ENCODE results near the gene KRTAP19-3. TPM values are rescaled to one million over a fixed set of nuclear protein-coding genes. Genes with fewer than 3 reads are reported as not detected.
A peak's percentile ranks its signal among the peaks of the same experiment; 100 is the strongest.
"Not testable (repeated sequence)": the region's sequence is repeated elsewhere in the genome, so short reads cannot be mapped to it uniquely, and the experiment has no call there.

The KRTAP19-3 gene
- total RNA-seq: not detected

DNA sequence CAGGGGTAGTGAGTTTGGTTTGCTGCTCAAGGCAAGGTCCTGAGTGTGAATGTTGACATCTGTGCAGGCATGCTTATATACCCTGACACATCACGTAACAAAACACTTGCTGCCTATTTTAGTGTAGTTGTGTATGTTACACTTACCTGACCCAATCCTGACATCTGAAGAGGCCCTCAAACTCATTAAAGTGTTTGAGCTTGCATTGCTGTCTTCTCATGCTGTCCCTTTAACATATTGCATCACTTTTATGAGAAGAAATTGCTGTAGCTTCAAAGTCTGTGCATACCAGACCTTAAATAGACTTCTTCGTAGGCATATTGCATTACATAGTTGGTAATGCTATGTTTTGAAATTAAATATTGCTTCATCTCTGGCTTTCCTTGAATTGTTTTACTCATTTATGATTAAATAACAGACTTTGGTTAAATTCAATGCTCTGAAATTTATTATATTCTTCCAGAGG, at the start of gene KRTAP19-3:
KRTAP19-3 (minus strand) TSS at position 51 of the 466 bp plus-strand sequence. CDS start 56 bp downstream, outside the sequence.
- Mint-ChIP-seq H3K27me3 (peaks cover 2% of the 10 kb centered on the region), H3K4me1 (no peaks in the 10 kb centered on the region), H3K27ac (no peak within 1 kb of the TSS), H3K4me3 (no peak within 1 kb of the TSS), H3K36me3 (ENCODE audit: low read depth) (no peaks in the 10 kb centered on the region), H3K9me3 (ENCODE audit: low read depth) (no peaks in the 10 kb centered on the region)
- intact Hi-C loops (cut with DNase I, micrococcal nuclease): no loop called here
- POLR2A ChIA-PET: no interaction called here
- DNase-seq (no peak), ATAC-seq (no peak)
- CTCF ChIA-PET: interaction anchor here (1.1 kb wide), 1 partner anchor 14 kb away, joined by 3 read pairs; no protein-coding TSS in a partner anchor

DNA sequence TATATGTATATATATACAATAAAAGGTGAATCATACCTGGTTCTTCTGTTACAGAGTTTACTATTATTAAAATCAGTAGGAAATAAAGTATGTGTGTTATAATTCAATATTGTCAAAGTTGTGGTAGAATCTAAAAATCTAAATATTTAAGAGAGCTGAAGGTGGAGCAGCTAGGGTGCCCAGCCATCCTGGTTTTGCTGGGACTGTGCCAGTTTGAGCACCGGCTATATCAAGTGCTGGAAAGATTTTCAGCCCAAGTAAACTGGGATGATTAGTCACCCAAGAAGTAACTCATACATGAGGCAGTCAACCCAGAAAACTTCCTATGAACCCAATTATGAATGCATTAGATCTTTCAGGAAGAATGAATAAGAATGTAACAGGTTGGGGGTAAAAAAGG, 27.1 kb upstream of the KRTAP19-3 start:
- intact Hi-C loops (cut with DNase I, micrococcal nuclease): no loop called here
- DNase-seq: no peak
- ChIA-PET POLR2A (no interaction called here), CTCF (no interaction called here)
- H3K4me1 Mint-ChIP-seq: no peaks in the 10 kb centered on the region
- H3K27ac Mint-ChIP-seq: no peak overlapping the region
- no peak for ATAC-seq
- no peak overlapping the region for H3K4me3 Mint-ChIP-seq
- H3K36me3 Mint-ChIP-seq (ENCODE audit: low read depth): no peaks in the 10 kb centered on the region
- H3K27me3 Mint-ChIP-seq: peaks cover 1% of the 10 kb centered on the region
- H3K9me3 Mint-ChIP-seq (ENCODE audit: low read depth): no peaks in the 10 kb centered on the region

DNA sequence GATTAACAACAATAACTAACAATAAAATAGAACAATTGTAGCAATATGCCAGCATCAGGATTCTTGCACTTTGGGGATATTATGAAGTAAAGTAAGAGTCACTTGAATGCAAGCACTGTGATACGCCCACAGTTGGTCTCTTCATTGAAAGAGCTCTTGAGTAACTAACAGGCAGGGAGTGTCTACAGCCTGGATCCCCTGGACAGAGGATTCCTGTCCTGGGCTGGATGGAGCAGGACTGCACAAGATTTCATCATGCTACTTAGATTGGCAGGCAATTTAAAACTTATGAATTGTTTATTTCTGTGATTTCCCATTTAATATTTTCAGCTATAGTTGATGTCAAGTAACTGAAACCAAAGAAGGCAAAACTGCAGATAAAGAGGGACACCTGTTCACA, 23.9 kb upstream of the KRTAP19-3 start:
- intact Hi-C loops (cut with DNase I, micrococcal nuclease): no loop called here
- H3K36me3 Mint-ChIP-seq (ENCODE audit: low read depth): no peaks in the 10 kb centered on the region
- no peak for DNase-seq
- H3K27ac Mint-ChIP-seq: no peak overlapping the region
- H3K27me3 Mint-ChIP-seq: no peaks in the 10 kb centered on the region
- ChIA-PET POLR2A (no interaction called here), CTCF (interaction anchor here (2.4 kb wide), 1 partner anchor 9 kb away, joined by 7 read pairs; no protein-coding TSS in a partner anchor)
- H3K4me1 Mint-ChIP-seq: no peaks in the 10 kb centered on the region
- no peak overlapping the region for H3K4me3 Mint-ChIP-seq
- no peaks in the 10 kb centered on the region for H3K9me3 Mint-ChIP-seq (ENCODE audit: low read depth)
- no peak for ATAC-seq

DNA sequence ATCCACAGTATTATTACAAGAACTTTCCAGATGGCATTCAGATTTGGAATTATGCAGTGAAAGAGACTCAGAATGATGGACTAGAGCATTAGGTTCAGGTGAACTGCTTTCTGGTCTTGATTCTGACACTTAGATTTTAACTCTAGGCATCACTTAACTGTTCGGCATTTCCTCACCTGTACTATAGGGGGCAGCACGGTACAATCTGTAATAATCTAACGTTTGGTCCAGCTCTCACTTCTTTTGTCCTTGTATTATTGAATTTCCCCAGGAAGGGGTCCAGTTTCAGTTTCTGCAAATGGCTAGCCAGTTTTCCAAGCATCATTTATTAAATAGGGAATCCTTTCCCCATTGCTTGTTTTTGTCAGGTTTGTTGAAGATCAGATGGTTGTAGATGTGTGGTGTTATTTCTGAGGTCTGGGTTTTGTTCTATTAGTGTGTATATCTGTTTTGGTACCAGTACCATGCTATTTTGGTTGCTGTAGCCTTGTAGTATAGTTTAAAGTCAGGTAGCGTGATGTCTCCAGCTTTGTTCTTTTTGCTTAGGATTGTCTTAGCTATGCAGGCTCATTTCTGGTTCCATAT, 13.9 kb upstream of the KRTAP19-3 start:
- H3K4me3 Mint-ChIP-seq; H3K9me3 Mint-ChIP-seq (ENCODE audit: low read depth); H3K27ac Mint-ChIP-seq; H3K36me3 Mint-ChIP-seq (ENCODE audit: low read depth); H3K4me1 Mint-ChIP-seq; ATAC-seq; POLR2A ChIA-PET; H3K27me3 Mint-ChIP-seq: not testable (repeated sequence)
- intact Hi-C loops (cut with DNase I, micrococcal nuclease): loop anchor here (1.0 to 2.0 kb wide), 3 partner anchors 227 to 581 kb away; no protein-coding TSS in a partner anchor
- peak; percentile 21 for DNase-seq
- CTCF ChIA-PET: interaction anchor here (1.0 to 3.2 kb wide), 5 partner anchors 11 to 64 kb away, joined by 3 to 16 read pairs (median 5); partner anchors contain the start of gene KRTAP19-2

DNA sequence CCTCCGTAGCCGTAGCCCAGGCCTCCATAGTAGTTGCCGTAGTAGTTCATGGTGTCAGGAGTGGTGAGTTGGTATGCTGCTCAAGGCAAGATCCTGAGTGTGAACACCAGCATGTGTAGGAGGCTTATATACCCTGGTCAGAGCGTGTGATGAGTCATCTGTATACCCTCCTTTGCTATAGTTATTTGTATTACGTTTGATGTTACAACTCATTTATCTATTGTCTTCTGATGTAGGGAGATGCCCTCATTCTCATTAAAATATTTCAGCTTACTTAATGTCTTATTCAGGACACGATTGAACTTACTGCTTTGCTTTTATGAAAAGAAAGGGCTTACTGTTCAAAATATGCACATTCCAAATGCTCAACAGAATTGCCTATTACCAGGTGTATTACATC, 10.2 kb upstream of the KRTAP19-3 start, which contains the start of gene KRTAP19-5:
KRTAP19-5 (minus strand) TSS at position 101 of the 400 bp plus-strand sequence; CDS start at position 50, 51 bp downstream.
- no peaks in the 10 kb centered on the region for H3K9me3 Mint-ChIP-seq (ENCODE audit: low read depth)
- intact Hi-C loops (cut with DNase I, micrococcal nuclease): no loop called here

DNA sequence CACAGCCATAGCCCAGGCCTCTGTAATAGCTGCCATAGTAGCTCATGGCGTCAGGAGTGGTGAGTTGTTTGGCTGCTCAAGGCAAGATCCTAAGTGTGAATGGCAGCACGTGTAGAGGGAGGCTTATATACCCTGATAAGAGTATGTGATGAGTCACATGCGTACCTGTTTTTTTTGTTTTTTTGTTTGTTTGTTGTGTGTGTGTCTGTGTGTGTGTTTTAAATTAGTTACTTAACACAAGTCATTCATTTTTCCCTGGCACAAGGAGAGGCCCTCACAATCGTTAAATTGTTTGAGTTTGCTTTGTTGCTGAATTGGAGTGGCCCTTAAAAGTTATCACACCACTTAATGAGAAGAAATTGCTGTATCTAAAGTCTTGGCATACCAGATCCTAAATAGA, 5.3 kb upstream of the KRTAP19-3 start, which contains the start of gene KRTAP19-4:
KRTAP19-4 (minus strand) TSS at position 101 of the 400 bp plus-strand sequence; CDS start at position 46, 55 bp downstream.
- Mint-ChIP-seq H3K4me1 (no peaks in the 10 kb centered on the region), H3K36me3 (ENCODE audit: low read depth) (no peaks in the 10 kb centered on the region), H3K27me3 (no peaks in the 10 kb centered on the region), H3K9me3 (ENCODE audit: low read depth) (no peaks in the 10 kb centered on the region), H3K27ac (no peak within 1 kb of the TSS), H3K4me3 (no peak within 1 kb of the TSS)
- POLR2A ChIA-PET: interaction anchor here (0.6 kb wide), 1 partner anchor 56 kb away, joined by 4 read pairs; no protein-coding TSS in a partner anchor
- intact Hi-C loops (cut with DNase I, micrococcal nuclease): no loop called here
- ATAC-seq (no peak), DNase-seq (no peak)
- CTCF ChIA-PET: interaction anchor here (0.6 kb wide), 1 partner anchor 509 kb away, joined by 3 read pairs; no protein-coding TSS in a partner anchor

More for the DNA sequence above, 10.2 kb upstream of the KRTAP19-3 start, which contains the start of gene KRTAP19-5:
- Mint-ChIP-seq H3K4me3 (no peak within 1 kb of the TSS), H3K27ac (no peak within 1 kb of the TSS), H3K36me3 (ENCODE audit: low read depth) (no peaks in the 10 kb centered on the region), H3K27me3 (no peaks in the 10 kb centered on the region), H3K4me1 (no peaks in the 10 kb centered on the region)
- CTCF ChIA-PET: no interaction called here
- ATAC-seq (no peak), DNase-seq (no peak)
- POLR2A ChIA-PET: no interaction called here

DNA sequence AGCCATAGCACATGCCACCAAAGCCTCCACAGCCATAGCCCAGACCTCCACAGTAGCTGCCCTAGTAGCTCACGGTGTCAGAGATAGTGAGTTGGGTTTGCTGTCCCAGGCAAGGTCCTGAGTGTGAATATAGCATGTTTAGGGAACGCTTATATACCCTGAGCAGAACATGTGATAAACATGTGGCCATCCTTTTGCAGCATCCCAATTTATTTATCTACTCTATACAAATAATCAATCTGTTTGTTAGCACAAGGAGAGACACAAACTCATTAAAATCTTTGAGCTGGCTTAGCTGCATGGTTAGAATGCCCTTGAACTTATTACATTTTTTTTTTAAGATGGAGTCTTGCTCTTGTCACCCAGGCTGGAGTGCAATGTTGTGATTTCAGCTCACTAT, 4.5 kb downstream of the KRTAP19-3 start, which contains the start of gene KRTAP19-2:
KRTAP19-2 (minus strand) TSS at position 101 of the 400 bp plus-strand sequence; CDS start at position 13, 88 bp downstream.
- Mint-ChIP-seq H3K9me3 (ENCODE audit: low read depth) (peaks cover 13% of the 10 kb centered on the region), H3K36me3 (ENCODE audit: low read depth) (no peaks in the 10 kb centered on the region), H3K4me3 (no peak within 1 kb of the TSS), H3K4me1 (no peaks in the 10 kb centered on the region), H3K27me3 (peaks cover 2% of the 10 kb centered on the region), H3K27ac (no peak within 1 kb of the TSS)
- no peak for ATAC-seq
- intact Hi-C loops (cut with DNase I, micrococcal nuclease): no loop called here
- POLR2A ChIA-PET: no interaction called here
- CTCF ChIA-PET: interaction anchor here (1.5 kb wide), 1 partner anchor 18 kb away, joined by 3 read pairs; no protein-coding TSS in a partner anchor
- DNase-seq: no peak

DNA sequence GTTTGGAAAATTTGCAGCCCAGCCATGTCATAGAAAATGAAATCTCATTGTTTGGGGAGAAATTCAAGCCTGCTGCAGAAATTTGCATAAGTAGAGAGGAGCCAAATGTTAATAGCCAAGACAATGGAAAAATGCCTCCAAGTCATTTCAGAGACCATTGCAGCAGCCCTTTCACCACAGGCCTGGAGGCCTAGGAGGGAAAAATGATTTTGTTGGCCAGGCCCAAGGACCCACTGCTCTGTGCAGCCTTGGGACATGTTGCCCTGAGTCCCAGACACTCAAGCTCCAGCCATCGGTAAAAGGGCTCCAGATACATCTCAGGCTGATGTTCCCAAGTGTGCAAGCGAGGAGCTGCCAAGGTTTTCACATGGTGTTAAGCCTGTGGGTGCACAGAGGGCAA, 5.6 kb downstream of the KRTAP19-3 start:
- no peaks in the 10 kb centered on the region for H3K4me1 Mint-ChIP-seq
- no peak overlapping the region for H3K4me3 Mint-ChIP-seq
- H3K27ac Mint-ChIP-seq: no peak overlapping the region
- CTCF ChIA-PET: no interaction called here
- no peak for DNase-seq
- no peaks in the 10 kb centered on the region for H3K36me3 Mint-ChIP-seq (ENCODE audit: low read depth)
- H3K9me3 Mint-ChIP-seq (ENCODE audit: low read depth): peaks cover 13% of the 10 kb centered on the region
- H3K27me3 Mint-ChIP-seq: peaks cover 3% of the 10 kb centered on the region
- ATAC-seq: no peak
- intact Hi-C loops (cut with DNase I, micrococcal nuclease): no loop called here
- POLR2A ChIA-PET: no interaction called here

DNA sequence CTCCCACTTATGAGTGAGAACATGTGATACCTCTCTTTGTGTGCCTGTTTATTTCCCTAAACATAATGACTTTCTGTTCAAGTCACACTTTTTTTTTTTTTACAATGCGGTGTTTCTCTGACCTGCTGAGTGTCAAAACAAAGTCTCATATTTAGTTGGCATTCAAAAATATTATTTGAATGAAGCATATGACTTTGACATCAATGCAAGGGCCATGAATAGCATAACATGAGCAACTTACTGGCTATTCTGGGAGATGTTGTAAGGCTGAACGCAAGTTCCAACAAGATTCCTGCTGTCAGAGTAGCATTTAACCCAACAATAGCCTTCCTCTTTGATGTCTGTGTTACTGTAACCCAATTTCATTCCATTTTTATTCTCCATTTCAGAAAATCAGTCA, 9.7 kb downstream of the KRTAP19-3 start:
- CTCF ChIA-PET: no interaction called here

DNA sequence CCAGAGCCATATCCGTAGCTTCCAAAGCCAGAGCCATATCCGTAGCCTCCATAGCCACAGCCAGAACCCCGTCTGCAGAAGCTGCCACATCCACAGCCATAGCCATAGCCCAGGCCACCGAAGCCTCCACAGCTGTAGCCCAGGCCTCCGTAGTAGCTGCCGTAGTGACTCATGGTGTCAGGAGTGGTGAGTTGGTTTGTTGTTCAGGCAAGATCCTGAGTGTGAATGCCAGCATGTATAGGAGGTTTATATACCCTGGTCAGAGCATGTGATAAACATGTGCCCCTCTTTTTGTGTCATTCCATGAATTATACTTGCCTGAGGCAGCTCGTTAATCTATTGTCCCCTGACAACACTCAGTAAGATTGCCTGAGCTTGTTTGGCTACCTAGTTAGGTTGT, 11.7 kb downstream of the KRTAP19-3 start, which contains the start of gene KRTAP19-1:
KRTAP19-1 (minus strand) TSS at position 223 of the 400 bp plus-strand sequence; CDS start at position 173, 50 bp downstream.
- Mint-ChIP-seq H3K27ac (no peak within 1 kb of the TSS), H3K4me3 (no peak within 1 kb of the TSS), H3K36me3 (ENCODE audit: low read depth) (no peaks in the 10 kb centered on the region), H3K4me1 (no peaks in the 10 kb centered on the region), H3K9me3 (ENCODE audit: low read depth) (peaks cover 2% of the 10 kb centered on the region), H3K27me3 (peaks cover 4% of the 10 kb centered on the region)
- intact Hi-C loops (cut with DNase I, micrococcal nuclease): no loop called here
- POLR2A ChIA-PET: no interaction called here
- ATAC-seq: no peak
- no peak for DNase-seq
- CTCF ChIA-PET: no interaction called here

More for the DNA sequence above, 9.7 kb downstream of the KRTAP19-3 start:
- intact Hi-C loops (cut with DNase I, micrococcal nuclease): no loop called here
- DNase-seq (no peak), ATAC-seq (no peak)
- no peak overlapping the region for H3K4me3 Mint-ChIP-seq
- peaks cover 13% of the 10 kb centered on the region for H3K9me3 Mint-ChIP-seq (ENCODE audit: low read depth)
- no peak overlapping the region for H3K27ac Mint-ChIP-seq
- POLR2A ChIA-PET: no interaction called here
- H3K36me3 Mint-ChIP-seq (ENCODE audit: low read depth): no peaks in the 10 kb centered on the region
- H3K4me1 Mint-ChIP-seq: no peaks in the 10 kb centered on the region
- H3K27me3 Mint-ChIP-seq: peaks cover 3% of the 10 kb centered on the region

DNA sequence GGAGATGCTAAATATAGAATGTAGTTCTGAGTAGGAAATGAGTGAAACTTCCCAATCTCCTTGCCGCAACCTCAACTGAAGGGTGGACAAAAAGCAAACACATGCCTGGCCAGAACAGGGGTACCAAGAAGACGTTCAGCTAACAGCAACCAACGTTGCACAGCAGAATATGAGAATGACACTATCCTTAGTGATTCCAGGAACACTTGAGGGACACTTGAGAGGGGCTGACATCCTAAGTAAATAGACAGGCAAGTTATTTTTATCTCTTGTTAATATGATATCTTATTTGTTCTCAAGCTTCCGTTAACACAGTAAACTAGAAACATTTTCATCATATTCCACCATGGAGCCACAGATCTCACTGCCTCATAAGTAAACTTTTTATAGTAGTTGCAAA, 12.6 kb downstream of the KRTAP19-3 start:
- DNase-seq (no peak), ATAC-seq (no peak)
- Mint-ChIP-seq H3K27ac (no peak overlapping the region), H3K4me3 (no peak overlapping the region), H3K36me3 (ENCODE audit: low read depth) (no peaks in the 10 kb centered on the region), H3K9me3 (ENCODE audit: low read depth) (no peaks in the 10 kb centered on the region), H3K27me3 (peaks cover 7% of the 10 kb centered on the region), H3K4me1 (no peaks in the 10 kb centered on the region)
- POLR2A ChIA-PET: no interaction called here
- intact Hi-C loops (cut with DNase I, micrococcal nuclease): no loop called here
- CTCF ChIA-PET: no interaction called here

DNA sequence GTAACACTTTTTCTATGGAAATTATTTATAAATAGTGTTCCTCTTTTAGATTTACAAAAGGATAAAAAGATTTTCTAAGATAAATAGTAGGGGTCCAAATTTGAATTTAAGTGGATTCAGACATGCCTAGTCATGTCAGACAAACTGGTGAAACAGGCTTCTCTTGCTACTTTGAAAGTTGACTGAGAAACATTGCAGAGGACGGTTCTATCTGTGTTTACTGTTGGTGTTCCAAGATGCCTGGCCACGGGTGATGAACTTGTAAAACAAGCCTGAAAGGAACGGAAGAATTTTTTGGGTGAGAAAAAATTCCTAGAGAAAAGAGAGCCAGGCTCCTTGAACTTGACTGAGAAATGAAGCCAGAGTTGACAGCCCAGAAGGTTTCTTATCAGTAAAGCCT, 13.8 kb downstream of the KRTAP19-3 start:
- H3K4me1 Mint-ChIP-seq: no peaks in the 10 kb centered on the region
- POLR2A ChIA-PET: no interaction called here
- no peaks in the 10 kb centered on the region for H3K9me3 Mint-ChIP-seq (ENCODE audit: low read depth)
- DNase-seq: no peak
- H3K4me3 Mint-ChIP-seq: no peak overlapping the region
- ATAC-seq: no peak
- CTCF ChIA-PET: no interaction called here
- H3K27ac Mint-ChIP-seq: no peak overlapping the region
- no peaks in the 10 kb centered on the region for H3K36me3 Mint-ChIP-seq (ENCODE audit: low read depth)
- H3K27me3 Mint-ChIP-seq: peaks cover 8% of the 10 kb centered on the region
- intact Hi-C loops (cut with DNase I, micrococcal nuclease): no loop called here
